SKM-1 (cell line): ENCODE results near the gene SPO11.

Source experiments
- DNase-seq: peaks from one replicate; lab custom pipeline; 2025; ENCODE audit not compliant: unreplicated experiment; lab: John Stamatoyannopoulos, UW

Gene SPO11

GRCh38 chr20:57309544-57310115 lies 20.0 kb upstream of the SPO11 start:
- DNase-seq: no peak

- no peak for DNase-seq
Measured at GRCh38 chr20:57310821-57311514, 18.6 kb upstream of the SPO11 start.

GRCh38 chr20:57312138-57312537 lies 17.5 kb upstream of the SPO11 start:
- DNase-seq: no peak

DNA sequence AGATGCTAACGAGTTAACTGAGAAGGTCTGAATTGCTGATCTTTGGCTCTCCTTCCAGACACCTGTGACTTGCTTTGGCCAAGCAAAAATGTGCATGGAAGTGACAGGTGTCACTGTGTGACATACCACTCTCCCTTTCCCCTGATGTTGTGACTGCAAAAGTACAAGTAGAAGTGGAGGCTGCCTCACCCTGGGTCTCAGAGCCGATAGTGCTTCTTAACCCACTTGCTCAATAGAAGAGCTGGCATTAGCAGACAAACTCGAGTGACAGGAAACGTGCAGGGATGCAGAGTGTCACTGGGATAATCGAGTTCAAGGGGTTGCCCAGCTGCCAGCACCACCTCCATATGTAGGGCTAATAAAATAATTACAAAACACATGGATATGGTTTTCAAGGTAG lies 16.4 kb upstream of the SPO11 start:
- no peak for DNase-seq

GRCh38 chr20:57313951-57314350 lies 15.7 kb upstream of the SPO11 start:
- no peak for DNase-seq

DNA sequence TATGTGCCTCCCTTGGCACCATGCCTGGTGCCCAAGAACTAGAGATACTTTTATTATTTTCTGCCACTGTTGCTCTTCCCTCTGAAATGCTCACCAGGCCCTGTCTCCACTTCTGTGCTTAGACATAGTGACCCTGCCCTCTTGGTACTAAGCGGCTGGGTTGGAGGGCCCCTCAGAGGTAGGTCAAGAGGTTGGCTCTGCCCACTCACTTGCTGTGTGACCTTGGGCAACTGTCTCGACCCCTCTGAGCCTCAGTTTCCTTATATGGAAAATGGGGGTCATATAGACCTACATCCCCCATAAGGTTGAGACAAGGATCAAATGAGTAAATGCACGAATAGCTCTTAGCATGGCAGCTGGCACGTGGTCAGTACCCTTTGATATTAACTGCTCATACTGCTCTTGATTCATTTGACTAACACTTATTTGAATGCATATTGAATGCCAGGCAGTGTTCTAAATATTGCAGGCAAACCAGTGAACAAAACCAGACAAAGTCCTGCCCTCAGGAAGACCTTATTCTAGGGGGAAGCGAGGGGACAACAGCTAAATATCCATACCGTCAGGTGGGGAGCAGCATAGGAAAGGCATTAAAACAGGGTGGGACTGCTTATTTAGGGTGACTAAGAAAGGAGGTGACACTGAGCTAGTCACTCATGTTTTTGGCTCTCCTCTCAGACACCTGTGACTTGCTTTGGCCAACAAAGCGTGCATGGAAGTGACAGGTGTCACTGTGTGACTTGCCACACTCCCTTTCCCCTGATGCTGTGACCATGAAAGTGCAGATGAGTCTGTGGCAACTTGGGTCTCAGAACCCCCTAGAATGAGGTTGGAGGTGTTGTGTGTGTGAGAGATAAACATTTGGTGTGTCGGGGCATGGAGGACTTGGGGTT lies 14.3 kb upstream of the SPO11 start:
- no peak for DNase-seq

- DNase-seq: no peak
Measured at GRCh38 chr20:57315976-57316480, 13.6 kb upstream of the SPO11 start.

GRCh38 chr20:57316795-57317201 lies 12.8 kb upstream of the SPO11 start:
- no peak for DNase-seq

- DNase-seq: no peak
Measured at GRCh38 chr20:57317316-57317788, 12.3 kb upstream of the SPO11 start.

- no peak for DNase-seq
Measured at GRCh38 chr20:57317789-57318371, 11.7 kb upstream of the SPO11 start.

- no peak for DNase-seq
Measured at GRCh38 chr20:57319584-57319983, 10.0 kb upstream of the SPO11 start.

- DNase-seq: no peak
Measured at GRCh38 chr20:57320358-57320757, 9.2 kb upstream of the SPO11 start.

DNA sequence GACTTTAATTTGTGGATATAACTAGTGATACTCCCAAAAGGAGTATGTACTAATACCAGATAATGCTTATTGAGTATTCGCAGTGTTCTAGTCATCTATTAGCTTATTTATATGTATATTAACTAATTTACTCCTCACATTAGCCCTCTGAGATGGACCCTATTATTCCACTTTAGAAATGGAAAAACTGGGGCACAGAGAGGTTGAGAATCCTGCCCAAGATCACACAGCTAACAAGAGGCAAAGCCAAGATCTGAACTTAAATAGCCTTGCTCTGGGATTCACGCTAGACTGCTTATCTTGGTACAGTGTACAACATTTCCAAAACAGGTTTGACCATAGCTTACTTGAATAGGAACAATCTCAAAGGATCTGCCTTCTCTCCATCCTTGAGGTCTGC lies 8.5 kb upstream of the SPO11 start:
- no peak for DNase-seq

DNA sequence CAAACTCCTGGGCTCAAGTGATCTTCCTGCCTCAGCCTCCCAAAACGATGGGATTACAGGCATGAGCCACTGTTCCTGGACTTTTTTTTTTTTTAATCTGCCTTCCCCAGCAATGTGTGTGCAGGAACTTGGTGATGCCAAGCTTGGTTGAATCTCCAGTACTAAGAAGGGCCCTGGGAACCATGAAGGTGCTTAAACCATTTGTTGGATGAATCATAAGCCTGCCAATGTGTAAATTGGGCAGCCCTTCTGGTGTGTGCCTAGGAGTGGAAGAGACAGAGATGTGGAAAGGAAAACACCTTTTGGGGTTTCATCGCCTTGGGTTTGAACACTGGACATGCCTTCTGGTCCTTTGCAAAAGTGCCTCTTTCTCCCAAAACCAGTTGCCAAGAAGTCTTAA lies 7.1 kb upstream of the SPO11 start:
- DNase-seq: no peak

- DNase-seq: no peak
Measured at GRCh38 chr20:57323034-57323433, 6.6 kb upstream of the SPO11 start.

- DNase-seq: no peak
Measured at GRCh38 chr20:57325632-57326356, 3.8 kb upstream of the SPO11 start.

GRCh38 chr20:57326667-57327455 lies 2.7 kb upstream of the SPO11 start:
- no peak for DNase-seq

GRCh38 chr20:57327820-57328219 lies 1.8 kb upstream of the SPO11 start:
- DNase-seq: no peak

- no peak for DNase-seq
Measured at GRCh38 chr20:57330998-57331397, 1.4 kb downstream of the SPO11 start.
